PC-9 (cell line): ENCODE measurements around the gene GALNT7. TPM values are rescaled to one million over a fixed set of nuclear protein-coding genes. Genes with fewer than 3 reads are reported as not detected.

Source experiments
- BruUV-seq: library from RNA; stranded (reverse); fragments of 400-500 nt; replicated peaks from 2 replicates; lab custom pipeline; 2021; lab: Mats Ljungman, UMichigan
- CTCF ChIA-PET: fragments of 300-600 bp; sonication (Branson Sonifier 250); formaldehyde crosslinking; loops from one replicate; lab custom pipeline; 2022; ENCODE audit warnings: antibody characterized with exemption; lab: Charles Lee
- POLR2A ChIA-PET: fragments of 300-600 bp; sonication (Branson Sonifier 250); formaldehyde crosslinking; loops from one replicate; lab custom pipeline; 2022; ENCODE audit warnings: antibody characterized with exemption; ENCODE audit not compliant: unreplicated experiment; lab: Charles Lee
- DNase-seq, 2 experiments: peaks; one replicate each; pipeline versions ENCODE4 v3.0.0 to v3.0.0-alpha.2; 2015 to 2022; ENCODE audit warnings: mixed read lengths in 1 of 2
- H2AFZ ChIP-seq: fragments of 200-600 bp; sonication (generic); 2 replicates; pipeline ENCODE4 v1.8.1; 2017; ENCODE audit warnings: antibody characterized with exemption
- H3F3A ChIP-seq: fragments of 200-600 bp; sonication (generic); 2 replicates; pipeline ENCODE4 v1.8.1; 2017; ENCODE audit warnings: antibody characterized with exemption, mild to moderate bottlenecking, low read depth; ENCODE audit not compliant: insufficient read depth
- H3K27ac ChIP-seq: fragments of 200-600 bp; sonication (generic); 2 replicates; pipeline ENCODE4 v1.6.1; 2016; ENCODE audit warnings: mixed run types
- H3K27me3 ChIP-seq: fragments of 200-600 bp; sonication (generic); 2 replicates; pipeline ENCODE4 v1.6.1; 2016; ENCODE audit warnings: low read depth, mixed run types; ENCODE audit not compliant: insufficient read depth
- H3K36me3 ChIP-seq: fragments of 200-600 bp; sonication (generic); 2 replicates; pipeline ENCODE4 v1.6.1; 2016; ENCODE audit warnings: low read depth, mixed run types
- H3K4me1 ChIP-seq: fragments of 200-600 bp; sonication (generic); replicated peaks from 2 replicates; pipeline ENCODE4 v1.6.1; 2016; ENCODE audit warnings: mixed run types; ENCODE audit not compliant: insufficient read depth
- H3K4me2 ChIP-seq: fragments of 200-600 bp; sonication (generic); 2 replicates; pipeline ENCODE4 v1.6.1; 2017; ENCODE audit warnings: mixed run types
- H3K4me3 ChIP-seq: fragments of 200-600 bp; sonication (generic); 2 replicates; pipeline ENCODE4 v1.6.1; 2016; ENCODE audit warnings: mixed run types
- H3K79me2 ChIP-seq: fragments of 200-600 bp; sonication (generic); 2 replicates; pipeline ENCODE4 v1.6.1; 2017; ENCODE audit warnings: low read depth, mixed run types
- H3K9me2 ChIP-seq: fragments of 200-600 bp; sonication (generic); 2 replicates; pipeline ENCODE4 v1.8.1; 2017; ENCODE audit warnings: mild to moderate bottlenecking; ENCODE audit not compliant: insufficient read depth
- H3K9me3 ChIP-seq: fragments of 200-600 bp; sonication (generic); 2 replicates; pipeline ENCODE4 v1.8.1; 2016; ENCODE audit warnings: low read depth; ENCODE audit not compliant: insufficient read depth
- H4K20me1 ChIP-seq: fragments of 200-600 bp; sonication (generic); 2 replicates; pipeline ENCODE4 v1.8.1; 2017; ENCODE audit not compliant: insufficient read depth
- CTCF ChIP-seq: fragments of 200-600 bp; sonication (generic); conservative IDR thresholded peaks from 2 replicates; pipeline ENCODE4 v1.6.1; 2017; ENCODE audit warnings: mixed run types, antibody characterized with exemption, mild to moderate bottlenecking, moderate library complexity
- EZH2 ChIP-seq: fragments of 200-600 bp; sonication (generic); IDR thresholded peaks from 2 replicates; pipeline ENCODE4 v1.8.0; 2017; ENCODE audit warnings: antibody characterized with exemption, low read depth
- intact Hi-C: fragments of 100-400 bp; cut with micrococcal nuclease; formaldehyde crosslinking; loops from one replicate; pipeline ENCODE4 v1.10.0; 2022; ENCODE audit not compliant: unreplicated experiment
- total RNA-seq: library from RNA; stranded (reverse); gene quantifications from 2 replicates; pipeline ENCODE4 v1.2.3, GENCODE V29; 2021

Gene GALNT7
- total RNA-seq, 1 experiment from 2014 or later = 57.2 TPM

- no peaks in the 10 kb centered on the region for H3K9me2 ChIP-seq
- no peak overlapping the region for H2AFZ ChIP-seq
- no TSS peak for BruUV-seq
- no peak for DNase-seq
- no peaks in the 10 kb centered on the region for H4K20me1 ChIP-seq
- ChIA-PET POLR2A (no interaction called here), CTCF (interaction anchor here (0.9 kb wide), 1 partner anchor 40 kb away, joined by 3 read pairs; no protein-coding TSS in a partner anchor)
- H3K9me3 ChIP-seq = no peaks in the 10 kb centered on the region
- TF ChIP-seq EZH2 (no peak), CTCF (no peak)
- H3K79me2 ChIP-seq = peaks cover 93% of the 10 kb centered on the region
- intact Hi-C loops = no loop called here
- no peak overlapping the region for H3K4me2 ChIP-seq
- no peak overlapping the region for H3K4me3 ChIP-seq
- H3K36me3 ChIP-seq = no peaks in the 10 kb centered on the region
- H3K27ac ChIP-seq = no peak overlapping the region
- H3F3A ChIP-seq = peaks cover 7% of the 10 kb centered on the region; the same call in 1 of the 2 replicates
- H3K27me3 ChIP-seq = no peaks in the 10 kb centered on the region
- H3K4me1 ChIP-seq = peaks cover 36% of the 10 kb centered on the region
Measured at GRCh38 chr4:173176010-173176409, 7.4 kb downstream of the GALNT7 start.

- H3K79me2 ChIP-seq = peaks cover 85% of the 10 kb centered on the region
- ChIA-PET CTCF (no interaction called here), POLR2A (no interaction called here)
- H3K36me3 ChIP-seq = no peaks in the 10 kb centered on the region
- H3K9me3 ChIP-seq = no peaks in the 10 kb centered on the region
- no peak overlapping the region for H2AFZ ChIP-seq
- no peaks in the 10 kb centered on the region for H4K20me1 ChIP-seq
- peaks cover 10% of the 10 kb centered on the region; the same call in 1 of the 2 replicates for H3F3A ChIP-seq
- peaks cover 43% of the 10 kb centered on the region for H3K4me1 ChIP-seq
- no TSS peak for BruUV-seq
- no peak for TF ChIP-seq CTCF
- no peak for TF ChIP-seq EZH2
- H3K27ac ChIP-seq = no peak overlapping the region
- no peak overlapping the region for H3K4me2 ChIP-seq
- no peak overlapping the region for H3K4me3 ChIP-seq
- no peaks in the 10 kb centered on the region for H3K27me3 ChIP-seq
- intact Hi-C loops = no loop called here
- H3K9me2 ChIP-seq = no peaks in the 10 kb centered on the region
- DNase-seq = no peak
Measured at GRCh38 chr4:173177232-173177631, 8.6 kb downstream of the GALNT7 start.

GRCh38 chr4:173178144-173178543 is 9.5 kb downstream of the GALNT7 start:
- no TSS peak for BruUV-seq
- no peak overlapping the region for H3K4me2 ChIP-seq
- CTCF ChIA-PET = interaction anchor here (0.6 kb wide), 1 partner anchor 32 kb away, joined by 5 read pairs; no protein-coding TSS in a partner anchor
- no peaks in the 10 kb centered on the region for H3K9me2 ChIP-seq
- no peaks in the 10 kb centered on the region for H3K36me3 ChIP-seq
- no peak overlapping the region for H3K4me3 ChIP-seq
- TF ChIP-seq EZH2 = no peak
- TF ChIP-seq CTCF = no peak
- intact Hi-C loops = no loop called here
- peaks cover 79% of the 10 kb centered on the region for H3K79me2 ChIP-seq
- no peak overlapping the region for H2AFZ ChIP-seq
- no peak for DNase-seq
- H3F3A ChIP-seq = peaks cover 11% of the 10 kb centered on the region; the same call in 1 of the 2 replicates
- H3K27ac ChIP-seq = no peak overlapping the region
- H4K20me1 ChIP-seq = no peaks in the 10 kb centered on the region
- H3K9me3 ChIP-seq = no peaks in the 10 kb centered on the region
- POLR2A ChIA-PET = interaction anchor here (0.9 kb wide), 1 partner anchor 21 kb away, joined by 4 read pairs; no protein-coding TSS in a partner anchor
- H3K4me1 ChIP-seq = peaks cover 52% of the 10 kb centered on the region
- no peaks in the 10 kb centered on the region for H3K27me3 ChIP-seq
